Stimulated activated CD4-positive, alpha-beta T cell treated with anti-CD3 and anti-CD28 coated beads, Interleukin-4, amount 100 ng/mL, for 24 hours (primary cell): Measurements from ENCODE around the gene CPLX1.

Experiments used
- DNase-seq: peaks from one replicate; pipeline ENCODE4 v3.0.0-alpha.2; 2020

CPLX1 gene

GRCh38 chr4:825971-826330 is at the start of gene CPLX1:
Gene CPLX1 (minus strand): TSS chr4:826129. CDS start chr4:824522, 1,607 bp downstream.
- no peak for DNase-seq

- no peak for DNase-seq
These were observed 49.3 kb upstream of the CPLX1 start for GRCh38 chr4:874971-875817.

GRCh38 chr4:874056-874455 is 48.1 kb upstream of the CPLX1 start:
- DNase-seq: no peak

- DNase-seq: no peak
These were observed 46.5 kb upstream of the CPLX1 start for GRCh38 chr4:872241-872981.

GRCh38 chr4:871484-871883 is 45.6 kb upstream of the CPLX1 start:
- DNase-seq: no peak

GRCh38 chr4:870951-871350 is 45.0 kb upstream of the CPLX1 start:
- no peak for DNase-seq

GRCh38 chr4:869776-870175 is 43.8 kb upstream of the CPLX1 start:
- DNase-seq: no peak

GRCh38 chr4:868421-868820 is 42.5 kb upstream of the CPLX1 start:
- DNase-seq: no peak

GRCh38 chr4:867526-868250 is 41.8 kb upstream of the CPLX1 start:
- DNase-seq: no peak

GRCh38 chr4:866761-867390 is 40.9 kb upstream of the CPLX1 start:
- DNase-seq: no peak

GRCh38 chr4:866068-866760 is 40.3 kb upstream of the CPLX1 start:
- no peak for DNase-seq

GRCh38 chr4:865572-865971 is 39.6 kb upstream of the CPLX1 start:
- DNase-seq: no peak

GRCh38 chr4:865121-865465 is 39.2 kb upstream of the CPLX1 start:
- no peak for DNase-seq

- DNase-seq: no peak
These were observed 38.7 kb upstream of the CPLX1 start for GRCh38 chr4:864456-865120.

- DNase-seq: no peak
These were observed 34.6 kb upstream of the CPLX1 start for GRCh38 chr4:860561-860960.

GRCh38 chr4:859496-859895 is 33.6 kb upstream of the CPLX1 start:
- DNase-seq: no peak

- no peak for DNase-seq
These were observed 33.0 kb upstream of the CPLX1 start for GRCh38 chr4:858831-859451.

GRCh38 chr4:858041-858481 is 32.1 kb upstream of the CPLX1 start:
- DNase-seq: no peak

- no peak for DNase-seq
These were observed 31.5 kb upstream of the CPLX1 start for GRCh38 chr4:857461-857860.

- no peak for DNase-seq
These were observed 30.4 kb upstream of the CPLX1 start for GRCh38 chr4:856225-856901.

GRCh38 chr4:855880-856224 is 29.9 kb upstream of the CPLX1 start:
- DNase-seq: no peak
